Measurements from ENCODE around the gene INF2.

INF2 gene

GRCh38 chr14:104732931-104733681 is 43.7 kb downstream of the INF2 start:
- DNase-seq = no peak

DNA sequence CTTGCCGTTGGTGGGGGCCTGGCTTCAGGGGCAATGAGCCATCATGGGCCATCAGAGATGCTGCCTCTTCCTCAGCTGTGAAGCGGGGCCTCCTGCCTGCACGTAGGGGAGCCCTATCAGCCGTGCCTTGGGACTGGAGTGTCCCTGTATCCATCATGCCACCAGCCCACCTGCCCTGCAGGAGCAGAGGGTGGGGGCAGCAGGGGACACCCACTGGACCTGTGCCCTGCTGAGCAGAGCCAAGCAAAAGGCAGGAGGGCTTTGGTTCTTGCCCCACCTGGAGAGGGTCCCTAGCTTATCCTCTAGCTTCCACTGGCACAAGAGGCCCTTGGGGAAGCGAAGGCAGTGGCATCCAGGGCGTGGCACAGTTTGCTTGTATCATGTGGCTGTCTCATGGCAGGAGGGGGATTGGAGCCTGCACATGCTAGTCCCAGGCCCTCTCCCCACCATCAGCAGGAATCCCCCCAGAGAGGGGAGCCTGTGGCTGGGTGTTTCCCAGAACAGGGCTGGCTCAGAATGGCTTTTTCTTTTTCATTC is 44.7 kb downstream of the INF2 start:
- no peak for DNase-seq

- DNase-seq = no peak
These were observed 45.2 kb downstream of the INF2 start for GRCh38 chr14:104734601-104734990.

DNA sequence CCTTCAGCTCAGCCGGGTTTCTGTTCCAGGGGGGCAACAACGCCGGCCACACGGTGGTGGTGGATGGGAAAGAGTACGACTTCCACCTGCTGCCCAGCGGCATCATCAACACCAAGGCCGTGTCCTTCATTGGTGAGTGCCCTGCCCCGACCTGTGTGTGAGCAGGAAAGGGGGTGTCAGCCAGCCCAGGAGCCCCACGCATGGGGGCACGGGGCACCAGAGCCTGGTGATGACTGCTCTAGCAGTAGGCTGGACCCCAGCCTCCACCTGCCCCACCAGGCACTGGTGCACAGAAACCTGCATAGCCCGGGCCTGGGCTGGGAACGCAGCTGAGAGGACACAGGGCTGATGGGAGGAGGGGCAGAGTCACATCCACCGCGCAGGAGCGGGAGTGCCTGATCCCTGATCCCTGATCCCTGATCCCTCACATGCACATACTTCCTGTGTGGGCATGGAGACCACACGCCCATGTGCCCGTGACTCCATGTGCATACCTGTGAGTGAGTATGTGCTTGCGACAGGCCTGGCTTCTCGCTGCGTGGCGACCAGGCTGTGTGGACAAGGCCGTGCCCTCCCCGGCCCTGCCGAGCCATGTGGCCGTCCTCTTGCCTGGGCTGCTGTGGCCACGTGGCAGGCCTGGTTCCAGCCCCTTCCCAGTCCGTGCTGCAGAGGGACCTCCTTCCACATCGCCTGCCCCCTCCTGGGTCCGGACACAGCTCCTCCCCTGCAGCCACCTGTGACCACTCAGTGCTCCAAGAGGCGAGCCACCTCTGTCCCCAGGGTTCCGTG is 45.8 kb downstream of the INF2 start:
- DNase-seq = no peak

- DNase-seq = peak in 50 of 56 donors; percentile 14 to 91 (median 60)
These were observed 46.6 kb downstream of the INF2 start for GRCh38 chr14:104735830-104736642.

DNA sequence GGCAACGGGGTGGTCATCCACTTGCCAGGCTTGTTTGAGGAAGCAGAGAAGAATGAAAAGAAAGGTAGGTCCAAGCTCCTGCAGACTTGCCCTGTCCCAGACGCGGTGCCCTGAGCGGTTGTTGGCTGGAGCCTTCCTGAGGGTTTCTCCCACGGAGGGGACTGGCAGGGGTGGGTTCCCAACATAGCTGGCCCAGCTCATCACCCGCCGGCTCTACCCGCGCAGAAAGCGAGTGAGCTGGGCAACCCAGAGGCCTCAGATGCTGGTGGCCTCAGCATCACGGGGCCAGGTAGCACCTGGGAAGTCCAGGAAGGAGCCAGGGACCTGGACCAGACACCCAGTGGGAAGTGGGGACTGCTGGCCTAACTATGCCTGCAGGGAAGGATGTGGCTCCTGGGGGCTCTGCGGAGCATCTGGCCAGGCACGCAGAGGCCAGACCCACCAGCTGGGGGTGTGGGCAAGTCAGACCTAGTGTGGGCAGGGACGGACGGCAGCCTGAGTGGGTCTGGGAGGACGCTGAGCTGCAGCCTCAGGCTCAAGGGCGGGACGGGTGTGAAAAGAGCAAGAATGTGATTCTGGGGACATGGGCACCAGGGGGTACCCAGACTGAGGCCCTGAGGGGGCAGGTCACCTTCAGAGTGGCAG is 49.1 kb downstream of the INF2 start:
- no peak for DNase-seq

- DNase-seq = no peak
These were observed 49.6 kb downstream of the INF2 start for GRCh38 chr14:104739026-104739425.

GRCh38 chr14:104739546-104740516 is 50.4 kb downstream of the INF2 start:
- DNase-seq = no peak

DNA sequence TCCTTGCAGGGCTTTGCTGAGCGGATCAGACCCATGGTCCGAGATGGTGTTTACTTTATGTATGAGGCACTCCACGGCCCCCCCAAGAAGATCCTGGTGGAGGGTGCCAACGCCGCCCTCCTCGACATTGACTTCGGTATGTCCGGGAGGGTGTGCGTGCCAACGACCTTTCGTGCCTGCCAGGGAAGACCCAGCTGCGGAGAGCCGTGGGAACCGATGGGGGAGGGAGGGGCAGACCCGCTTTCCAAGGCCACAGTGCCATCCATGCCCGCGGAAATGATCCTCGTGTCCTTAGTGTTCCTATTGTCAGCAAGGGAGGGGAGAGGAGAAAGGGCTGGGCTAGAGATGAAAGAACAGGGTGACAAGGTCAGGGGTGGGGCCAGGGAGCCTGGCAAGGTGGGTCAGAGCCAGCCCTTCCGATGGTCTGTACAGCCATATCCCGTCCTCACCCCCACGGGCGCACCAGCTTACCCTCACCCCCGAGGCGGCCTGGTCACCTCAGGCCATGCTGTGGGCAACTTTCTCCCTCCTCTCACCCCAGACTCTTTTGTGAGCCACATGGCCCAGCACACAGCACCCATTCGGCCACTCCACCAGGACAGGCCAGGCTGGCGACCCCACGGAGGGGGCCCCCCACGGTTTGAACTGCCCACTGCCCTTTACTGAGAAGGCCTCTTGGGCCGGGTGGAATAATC is 51.8 kb downstream of the INF2 start:
- no peak for DNase-seq

DNA sequence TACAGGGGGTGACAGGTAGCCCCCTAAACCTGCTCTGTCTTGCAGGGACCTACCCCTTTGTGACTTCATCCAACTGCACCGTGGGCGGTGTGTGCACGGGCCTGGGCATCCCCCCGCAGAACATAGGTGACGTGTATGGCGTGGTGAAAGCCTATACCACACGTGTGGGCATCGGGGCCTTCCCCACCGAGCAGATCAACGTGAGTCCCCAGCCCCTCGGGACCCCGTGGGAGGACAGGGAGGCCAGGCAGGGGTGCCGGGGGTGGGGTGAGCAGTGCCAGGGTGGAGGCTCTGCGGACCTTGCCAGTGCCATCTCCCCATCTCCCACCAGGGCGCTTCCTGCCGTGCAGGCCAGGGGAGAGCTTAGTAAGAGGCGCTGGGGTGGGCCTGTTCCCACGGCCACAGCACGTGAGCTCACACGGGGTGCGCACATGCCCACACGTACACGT is 52.4 kb downstream of the INF2 start:
- no peak for DNase-seq

- DNase-seq = no peak
These were observed 53.4 kb downstream of the INF2 start for GRCh38 chr14:104742586-104743455.

- peak in 16 of 56 donors; percentile 8 to 69 (median 39) for DNase-seq
These were observed 54.3 kb downstream of the INF2 start for GRCh38 chr14:104743461-104744380.

DNA sequence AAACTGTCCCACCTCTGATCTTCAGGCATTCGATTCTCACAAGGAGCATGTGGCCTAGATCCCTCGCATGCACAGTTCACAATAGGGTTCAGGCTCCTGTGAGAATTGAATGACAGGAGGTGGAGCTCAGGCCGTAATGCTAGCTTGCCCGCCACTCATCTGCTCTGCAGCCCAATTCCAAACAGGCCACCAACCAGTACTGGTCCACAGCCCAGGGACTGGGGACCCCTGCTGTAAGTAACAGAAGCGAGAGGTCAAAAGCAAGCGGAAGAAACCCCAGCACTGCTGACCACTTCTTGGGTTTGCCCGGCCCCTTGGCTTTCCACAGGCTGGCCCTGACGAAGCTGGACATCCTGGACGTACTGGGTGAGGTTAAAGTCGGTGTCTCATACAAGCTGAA is 55.1 kb downstream of the INF2 start:
- DNase-seq = no peak

DNA sequence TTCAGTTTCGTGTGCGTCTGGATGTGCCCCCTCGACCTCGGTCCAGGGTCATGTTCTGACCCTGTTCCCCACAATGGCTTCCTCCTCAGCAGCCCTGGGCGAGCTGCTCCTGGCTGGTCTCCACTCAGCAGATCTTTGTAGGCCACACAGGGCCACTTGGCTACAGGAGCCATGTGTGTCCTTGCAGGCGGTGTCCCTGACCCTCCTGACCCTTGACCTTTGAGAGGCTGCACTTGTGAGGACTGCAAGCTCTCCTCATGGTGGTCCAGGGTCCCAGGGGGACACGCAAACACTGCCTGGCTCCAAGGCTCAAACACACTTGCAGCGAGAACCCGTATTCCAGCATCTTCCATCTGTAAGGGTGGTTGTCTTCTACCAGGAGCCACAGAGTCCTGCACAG is 56.0 kb downstream of the INF2 start:
- DNase-seq = no peak

DNA sequence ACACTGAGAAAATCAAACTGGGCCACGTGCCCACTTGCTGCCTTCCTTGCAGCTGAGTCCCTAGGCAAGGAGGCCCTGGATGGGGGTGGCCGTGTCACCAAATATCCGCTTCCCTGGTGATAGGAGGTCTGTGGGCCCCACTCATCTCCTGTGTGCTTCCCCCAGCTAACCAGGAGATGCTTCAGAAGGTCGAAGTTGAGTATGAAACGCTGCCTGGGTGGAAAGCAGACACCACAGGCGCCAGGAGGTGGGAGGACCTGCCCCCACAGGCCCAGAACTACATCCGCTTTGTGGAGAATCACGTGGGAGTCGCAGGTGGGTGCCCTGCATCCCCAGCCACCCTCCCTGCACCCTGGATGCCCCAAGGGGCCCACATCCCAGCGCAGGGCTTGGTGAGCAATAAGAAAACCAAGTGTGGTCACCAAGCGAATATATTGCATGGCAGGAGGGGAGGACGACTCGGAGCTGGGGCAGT is 56.7 kb downstream of the INF2 start:
- no peak for DNase-seq

DNA sequence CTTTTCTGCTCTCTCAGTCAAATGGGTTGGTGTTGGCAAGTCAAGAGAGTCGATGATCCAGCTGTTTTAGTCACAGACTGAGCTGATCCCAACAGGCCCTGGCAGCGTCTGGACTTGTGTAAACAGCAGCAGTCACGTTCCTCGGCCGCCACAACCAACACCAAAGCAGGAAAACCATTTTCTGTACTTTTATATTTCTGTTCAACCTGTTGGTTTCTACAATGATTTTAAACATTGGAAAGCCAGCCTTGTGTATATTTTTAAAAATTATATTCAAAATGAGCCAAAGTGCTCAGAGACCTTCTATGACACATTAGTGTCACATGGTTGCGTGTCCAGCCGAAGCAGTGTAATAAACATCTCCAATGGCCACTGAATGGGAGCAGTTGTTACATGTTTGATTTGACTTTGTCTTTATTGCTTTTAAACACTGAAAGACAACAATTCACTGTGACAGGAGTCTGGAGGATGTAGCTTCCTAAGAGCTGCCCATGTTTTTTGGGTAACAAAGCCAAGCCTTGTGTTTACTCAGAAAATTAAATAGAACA is 57.6 kb downstream of the INF2 start:
- peak in 3 of 56 donors; percentile 29 to 41 (median 33) for DNase-seq

GRCh38 chr14:104747876-104748275 is 58.5 kb downstream of the INF2 start:
- no peak for DNase-seq
